GM23338 (cell line): ENCODE measurements around the gene SLC39A10.

Experiments used
- CREB1 ChIP-seq: fragments of 250-450 bp; sonication (Bioruptor Pico); IDR thresholded peaks from 2 replicates; pipeline ENCODE4 v1.5.0; 2020; ENCODE audit warnings: low read depth, mild to moderate bottlenecking, moderate library complexity
- CTCF ChIP-seq, 2 experiments: fragments of 200-600 bp in 1 of 2; sonication (generic) in 1 of 2; conservative IDR thresholded peaks; 2 replicates each; pipeline versions ENCODE4 v1.5.1 to v1.6.1; 2016 to 2017; ENCODE audit warnings: antibody characterized with exemption in 2 of 2, low read depth in 2 of 2, mild to moderate bottlenecking in 2 of 2, moderate library complexity in 1 of 2
- EZH2 ChIP-seq: fragments of 200-600 bp; sonication (generic); IDR thresholded peaks from one replicate; pipeline ENCODE4 v1.8.0; 2017; ENCODE audit warnings: antibody characterized with exemption, mild to moderate bottlenecking, low read depth; ENCODE audit not compliant: unreplicated experiment
- JUNB ChIP-seq: IDR thresholded peaks from one replicate; pipeline ENCODE4 v1.6.1; 2016; ENCODE audit warnings: antibody characterized with exemption; ENCODE audit not compliant: unreplicated experiment
- NANOG ChIP-seq: IDR thresholded peaks from 2 replicates; pipeline ENCODE4 v1.6.1; 2016; ENCODE audit warnings: antibody characterized with exemption, borderline replicate concordance
- POLR2AphosphoS5 ChIP-seq: IDR thresholded peaks from 2 replicates; pipeline ENCODE4 v1.6.1; 2016; ENCODE audit warnings: antibody characterized with exemption, low read depth
- REST ChIP-seq: IDR thresholded peaks from one replicate; pipeline ENCODE4 v1.6.1; 2018; ENCODE audit warnings: antibody characterized with exemption; ENCODE audit not compliant: unreplicated experiment
- TF ChIP-seq, protein P1 (sequence below): fragments of 250-450 bp; sonication (Bioruptor Pico); IDR thresholded peaks from 2 replicates; pipeline ENCODE4 v1.5.0; 2020; ENCODE audit warnings: mild to moderate bottlenecking, moderate library complexity
- TF ChIP-seq, protein P2 (sequence below): IDR thresholded peaks from 2 replicates; pipeline ENCODE4 v1.6.1; 2016; ENCODE audit warnings: antibody characterized with exemption

- TF ChIP-seq CTCF (conservative IDR thresholded peaks at IDR 0.05; ENCODE audit: low read depth in 2 of 2) = no peak
- TF ChIP-seq JUNB = no peak
- TF ChIP-seq POLR2AphosphoS5 = no peak
- TF ChIP-seq NANOG = no peak
- TF ChIP-seq REST = no peak
- no peak for TF ChIP-seq EZH2
- TF ChIP-seq, protein P1, sequence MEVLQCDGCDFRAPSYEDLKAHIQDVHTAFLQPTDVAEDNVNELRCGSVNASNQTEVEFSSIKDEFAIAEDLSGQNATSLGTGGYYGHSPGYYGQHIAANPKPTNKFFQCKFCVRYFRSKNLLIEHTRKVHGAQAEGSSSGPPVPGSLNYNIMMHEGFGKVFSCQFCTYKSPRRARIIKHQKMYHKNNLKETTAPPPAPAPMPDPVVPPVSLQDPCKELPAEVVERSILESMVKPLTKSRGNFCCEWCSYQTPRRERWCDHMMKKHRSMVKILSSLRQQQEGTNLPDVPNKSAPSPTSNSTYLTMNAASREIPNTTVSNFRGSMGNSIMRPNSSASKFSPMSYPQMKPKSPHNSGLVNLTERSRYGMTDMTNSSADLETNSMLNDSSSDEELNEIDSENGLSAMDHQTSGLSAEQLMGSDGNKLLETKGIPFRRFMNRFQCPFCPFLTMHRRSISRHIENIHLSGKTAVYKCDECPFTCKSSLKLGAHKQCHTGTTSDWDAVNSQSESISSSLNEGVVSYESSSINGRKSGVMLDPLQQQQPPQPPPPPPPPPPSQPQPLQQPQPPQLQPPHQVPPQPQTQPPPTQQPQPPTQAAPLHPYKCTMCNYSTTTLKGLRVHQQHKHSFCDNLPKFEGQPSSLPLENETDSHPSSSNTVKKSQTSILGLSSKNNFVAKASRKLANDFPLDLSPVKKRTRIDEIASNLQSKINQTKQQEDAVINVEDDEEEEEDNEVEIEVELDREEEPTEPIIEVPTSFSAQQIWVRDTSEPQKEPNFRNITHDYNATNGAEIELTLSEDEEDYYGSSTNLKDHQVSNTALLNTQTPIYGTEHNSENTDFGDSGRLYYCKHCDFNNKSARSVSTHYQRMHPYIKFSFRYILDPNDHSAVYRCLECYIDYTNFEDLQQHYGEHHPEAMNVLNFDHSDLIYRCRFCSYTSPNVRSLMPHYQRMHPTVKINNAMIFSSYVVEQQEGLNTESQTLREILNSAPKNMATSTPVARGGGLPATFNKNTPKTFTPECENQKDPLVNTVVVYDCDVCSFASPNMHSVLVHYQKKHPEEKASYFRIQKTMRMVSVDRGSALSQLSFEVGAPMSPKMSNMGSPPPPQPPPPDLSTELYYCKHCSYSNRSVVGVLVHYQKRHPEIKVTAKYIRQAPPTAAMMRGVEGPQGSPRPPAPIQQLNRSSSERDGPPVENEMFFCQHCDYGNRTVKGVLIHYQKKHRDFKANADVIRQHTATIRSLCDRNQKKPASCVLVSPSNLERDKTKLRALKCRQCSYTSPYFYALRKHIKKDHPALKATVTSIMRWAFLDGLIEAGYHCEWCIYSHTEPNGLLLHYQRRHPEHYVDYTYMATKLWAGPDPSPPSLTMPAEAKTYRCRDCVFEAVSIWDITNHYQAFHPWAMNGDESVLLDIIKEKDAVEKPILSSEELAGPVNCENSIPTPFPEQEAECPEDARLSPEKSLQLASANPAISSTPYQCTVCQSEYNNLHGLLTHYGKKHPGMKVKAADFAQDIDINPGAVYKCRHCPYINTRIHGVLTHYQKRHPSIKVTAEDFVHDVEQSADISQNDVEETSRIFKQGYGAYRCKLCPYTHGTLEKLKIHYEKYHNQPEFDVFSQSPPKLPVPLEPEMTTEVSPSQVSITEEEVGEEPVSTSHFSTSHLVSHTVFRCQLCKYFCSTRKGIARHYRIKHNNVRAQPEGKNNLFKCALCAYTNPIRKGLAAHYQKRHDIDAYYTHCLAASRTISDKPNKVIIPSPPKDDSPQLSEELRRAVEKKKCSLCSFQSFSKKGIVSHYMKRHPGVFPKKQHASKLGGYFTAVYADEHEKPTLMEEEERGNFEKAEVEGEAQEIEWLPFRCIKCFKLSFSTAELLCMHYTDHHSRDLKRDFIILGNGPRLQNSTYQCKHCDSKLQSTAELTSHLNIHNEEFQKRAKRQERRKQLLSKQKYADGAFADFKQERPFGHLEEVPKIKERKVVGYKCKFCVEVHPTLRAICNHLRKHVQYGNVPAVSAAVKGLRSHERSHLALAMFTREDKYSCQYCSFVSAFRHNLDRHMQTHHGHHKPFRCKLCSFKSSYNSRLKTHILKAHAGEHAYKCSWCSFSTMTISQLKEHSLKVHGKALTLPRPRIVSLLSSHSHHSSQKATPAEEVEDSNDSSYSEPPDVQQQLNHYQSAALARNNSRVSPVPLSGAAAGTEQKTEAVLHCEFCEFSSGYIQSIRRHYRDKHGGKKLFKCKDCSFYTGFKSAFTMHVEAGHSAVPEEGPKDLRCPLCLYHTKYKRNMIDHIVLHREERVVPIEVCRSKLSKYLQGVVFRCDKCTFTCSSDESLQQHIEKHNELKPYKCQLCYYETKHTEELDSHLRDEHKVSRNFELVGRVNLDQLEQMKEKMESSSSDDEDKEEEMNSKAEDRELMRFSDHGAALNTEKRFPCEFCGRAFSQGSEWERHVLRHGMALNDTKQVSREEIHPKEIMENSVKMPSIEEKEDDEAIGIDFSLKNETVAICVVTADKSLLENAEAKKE (CRISPR knock-in tag) = no peak
- no peak for TF ChIP-seq CREB1 (CRISPR knock-in tag)
- TF ChIP-seq, protein P2, sequence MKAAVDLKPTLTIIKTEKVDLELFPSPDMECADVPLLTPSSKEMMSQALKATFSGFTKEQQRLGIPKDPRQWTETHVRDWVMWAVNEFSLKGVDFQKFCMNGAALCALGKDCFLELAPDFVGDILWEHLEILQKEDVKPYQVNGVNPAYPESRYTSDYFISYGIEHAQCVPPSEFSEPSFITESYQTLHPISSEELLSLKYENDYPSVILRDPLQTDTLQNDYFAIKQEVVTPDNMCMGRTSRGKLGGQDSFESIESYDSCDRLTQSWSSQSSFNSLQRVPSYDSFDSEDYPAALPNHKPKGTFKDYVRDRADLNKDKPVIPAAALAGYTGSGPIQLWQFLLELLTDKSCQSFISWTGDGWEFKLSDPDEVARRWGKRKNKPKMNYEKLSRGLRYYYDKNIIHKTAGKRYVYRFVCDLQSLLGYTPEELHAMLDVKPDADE = no peak
These were observed 26.1 kb downstream of the SLC39A10 start for GRCh38 chr2:195683174-195683573.
